Measurements from ENCODE around the gene CTSA.

DNA sequence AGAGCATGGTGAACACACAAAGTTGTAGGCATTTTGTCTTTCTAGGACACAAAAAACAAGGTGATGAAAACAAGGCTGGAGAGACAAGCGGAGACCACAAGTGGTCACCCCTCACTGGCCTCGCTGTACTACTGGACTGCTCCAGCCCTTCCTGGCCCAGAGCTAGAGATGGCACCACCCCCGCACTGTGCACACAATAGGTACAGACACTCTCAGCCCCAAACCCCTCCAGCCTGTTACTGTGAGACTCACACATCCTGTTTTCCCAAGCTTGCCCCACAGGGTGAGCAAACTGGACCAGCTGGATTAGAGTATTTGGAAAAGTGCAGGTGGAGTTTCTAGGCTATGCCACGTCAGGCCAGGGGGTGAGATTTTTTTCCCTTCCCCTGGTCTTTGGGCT, 18.5 kb upstream of the CTSA start:
- TF ChIP-seq, protein P1, sequence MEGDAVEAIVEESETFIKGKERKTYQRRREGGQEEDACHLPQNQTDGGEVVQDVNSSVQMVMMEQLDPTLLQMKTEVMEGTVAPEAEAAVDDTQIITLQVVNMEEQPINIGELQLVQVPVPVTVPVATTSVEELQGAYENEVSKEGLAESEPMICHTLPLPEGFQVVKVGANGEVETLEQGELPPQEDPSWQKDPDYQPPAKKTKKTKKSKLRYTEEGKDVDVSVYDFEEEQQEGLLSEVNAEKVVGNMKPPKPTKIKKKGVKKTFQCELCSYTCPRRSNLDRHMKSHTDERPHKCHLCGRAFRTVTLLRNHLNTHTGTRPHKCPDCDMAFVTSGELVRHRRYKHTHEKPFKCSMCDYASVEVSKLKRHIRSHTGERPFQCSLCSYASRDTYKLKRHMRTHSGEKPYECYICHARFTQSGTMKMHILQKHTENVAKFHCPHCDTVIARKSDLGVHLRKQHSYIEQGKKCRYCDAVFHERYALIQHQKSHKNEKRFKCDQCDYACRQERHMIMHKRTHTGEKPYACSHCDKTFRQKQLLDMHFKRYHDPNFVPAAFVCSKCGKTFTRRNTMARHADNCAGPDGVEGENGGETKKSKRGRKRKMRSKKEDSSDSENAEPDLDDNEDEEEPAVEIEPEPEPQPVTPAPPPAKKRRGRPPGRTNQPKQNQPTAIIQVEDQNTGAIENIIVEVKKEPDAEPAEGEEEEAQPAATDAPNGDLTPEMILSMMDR (IDR thresholded peaks at IDR 0.05), result no peak
- TF ChIP-seq POLR2AphosphoS5 (IDR thresholded peaks at IDR 0.05) (no peak), POLR2A (IDR thresholded peaks at IDR 0.05) (no peak)
